Liver (tissue), 3 donors: ENCODE data around the gene IGSF3.

Experiments used
- CTCF ChIP-seq: fragments of 150-350 bp; IDR thresholded peaks from 2 replicates; pipeline ENCODE4 v1.5.1; 2017; ENCODE audit warnings: improper control_type of control experiment, low read depth, low read length; ENCODE audit not compliant: missing input control
- JUND ChIP-seq, 2 donors: IDR thresholded peaks; 2 replicates each; pipeline ENCODE4 v1.6.1; 2016; ENCODE audit warnings: antibody characterized with exemption in 2 of 2
- MAX ChIP-seq: IDR thresholded peaks from 2 replicates; pipeline ENCODE4 v1.6.1; 2016; ENCODE audit warnings: antibody characterized with exemption
- TAF1 ChIP-seq: conservative IDR thresholded peaks from 2 replicates; pipeline ENCODE4 v1.6.1; 2016; ENCODE audit warnings: antibody characterized with exemption, mild to moderate bottlenecking
- YY1 ChIP-seq: IDR thresholded peaks from 2 replicates; pipeline ENCODE4 v1.6.1; 2016; ENCODE audit warnings: antibody characterized with exemption, mild to moderate bottlenecking
- donor health status: healthy.
- donor health status: healthy.

- no peak for TF ChIP-seq CTCF
- no peak for TF ChIP-seq JUND (IDR thresholded peaks at IDR 0.05)
- no peak for TF ChIP-seq YY1
- no peak for TF ChIP-seq MAX
- TF ChIP-seq TAF1 = no peak
These were observed 95.4 kb downstream of the IGSF3 start for GRCh38 chr1:116572099-116572498.
